HCT116 (cell line): ENCODE results near the gene IFRD1.

Experiments
- EZH2 ChIP-seq: fragments of 200-600 bp; sonication (generic); IDR thresholded peaks from 2 replicates; pipeline ENCODE4 v1.6.1; 2017; ENCODE audit warnings: antibody characterized with exemption, mixed run types
- POLR2AphosphoS5 ChIP-seq: IDR thresholded peaks from 2 replicates; pipeline ENCODE4 v1.6.1; 2011; ENCODE audit warnings: mild to moderate bottlenecking, low read depth, low read length, moderate library complexity
- SRF ChIP-seq: IDR thresholded peaks from 2 replicates; pipeline ENCODE4 v1.6.1; 2012; ENCODE audit warnings: low read depth
- TCF7L2 ChIP-seq: IDR thresholded peaks from 2 replicates; pipeline ENCODE4 v1.7.0; 2011; ENCODE audit warnings: borderline replicate concordance, inconsistent platforms; ENCODE audit not compliant: insufficient read depth, insufficient read length; ENCODE audit errors: extremely low read depth
- YY1 ChIP-seq: IDR thresholded peaks from 2 replicates; pipeline ENCODE4 v1.6.1; 2011; ENCODE audit warnings: low read length, low read depth, moderate library complexity, mild to moderate bottlenecking; ENCODE audit not compliant: insufficient replicate concordance; ENCODE audit errors: extremely low read depth
- ZNF274 ChIP-seq: fragments of 200-500 bp; sonication (Bioruptor generic); IDR thresholded peaks from 2 replicates; pipeline ENCODE4 v1.6.1; 2014; ENCODE audit warnings: mild to moderate bottlenecking, low read depth, low read length, inconsistent platforms
- TF ChIP-seq, protein P1 (sequence below), 3 experiments: fragments of 200-600 bp in 1 of 3; sonication (generic) in 1 of 3; IDR thresholded peaks in 2 of 3; conservative IDR thresholded peaks in 1 of 3; 2 replicates each; pipeline ENCODE4 v1.5.1; 2012 to 2017; ENCODE audit warnings: low read depth in 2 of 3, low read length in 2 of 3, antibody characterized with exemption in 1 of 3, borderline replicate concordance in 1 of 3, control low read depth in 1 of 3, mild to moderate bottlenecking in 1 of 3, mixed read lengths in 1 of 3, mixed run types in 1 of 3, moderate library complexity in 1 of 3; ENCODE audit not compliant: insufficient read depth in 1 of 3
- TF ChIP-seq, protein P2 (sequence below): IDR thresholded peaks from 2 replicates; pipeline ENCODE4 v1.6.1; 2012; ENCODE audit warnings: low read depth
- TF ChIP-seq, protein P3 (sequence below): IDR thresholded peaks from 2 replicates; pipeline ENCODE4 v1.6.1; 2012

DNA sequence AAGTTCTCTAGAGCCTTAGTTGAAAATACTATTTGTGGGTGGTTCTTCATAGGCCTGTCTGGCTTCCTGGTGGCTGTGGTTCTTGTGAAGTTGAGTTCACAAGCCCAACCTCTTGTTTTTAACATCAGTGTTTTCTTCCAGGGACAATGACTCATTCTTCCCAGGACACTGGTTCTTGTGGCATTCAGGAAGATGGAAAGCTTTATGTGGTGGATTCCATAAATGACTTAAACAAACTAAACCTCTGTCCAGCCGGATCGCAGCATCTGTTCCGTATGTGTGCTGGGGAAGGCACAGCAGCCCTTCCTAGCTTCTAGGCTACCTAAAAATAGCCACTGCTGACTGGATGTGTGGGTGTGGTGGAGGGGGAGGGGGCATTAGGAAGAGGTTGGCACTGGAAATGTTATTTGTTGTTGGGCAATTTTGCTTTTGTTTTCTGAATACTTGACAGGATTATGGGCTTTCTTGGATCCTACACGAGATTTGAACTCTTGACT lies 34.5 kb downstream of the IFRD1 start:
- TF ChIP-seq, protein P1, sequence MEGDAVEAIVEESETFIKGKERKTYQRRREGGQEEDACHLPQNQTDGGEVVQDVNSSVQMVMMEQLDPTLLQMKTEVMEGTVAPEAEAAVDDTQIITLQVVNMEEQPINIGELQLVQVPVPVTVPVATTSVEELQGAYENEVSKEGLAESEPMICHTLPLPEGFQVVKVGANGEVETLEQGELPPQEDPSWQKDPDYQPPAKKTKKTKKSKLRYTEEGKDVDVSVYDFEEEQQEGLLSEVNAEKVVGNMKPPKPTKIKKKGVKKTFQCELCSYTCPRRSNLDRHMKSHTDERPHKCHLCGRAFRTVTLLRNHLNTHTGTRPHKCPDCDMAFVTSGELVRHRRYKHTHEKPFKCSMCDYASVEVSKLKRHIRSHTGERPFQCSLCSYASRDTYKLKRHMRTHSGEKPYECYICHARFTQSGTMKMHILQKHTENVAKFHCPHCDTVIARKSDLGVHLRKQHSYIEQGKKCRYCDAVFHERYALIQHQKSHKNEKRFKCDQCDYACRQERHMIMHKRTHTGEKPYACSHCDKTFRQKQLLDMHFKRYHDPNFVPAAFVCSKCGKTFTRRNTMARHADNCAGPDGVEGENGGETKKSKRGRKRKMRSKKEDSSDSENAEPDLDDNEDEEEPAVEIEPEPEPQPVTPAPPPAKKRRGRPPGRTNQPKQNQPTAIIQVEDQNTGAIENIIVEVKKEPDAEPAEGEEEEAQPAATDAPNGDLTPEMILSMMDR (IDR thresholded peaks at IDR 0.05 in 2 of 3, conservative IDR thresholded peaks at IDR 0.05 in 1 of 3; ENCODE audit: borderline replicate concordance in 1 of 3, insufficient read depth in 1 of 3, low read depth in 2 of 3, low read length in 2 of 3): no peak
- TF ChIP-seq, protein P2, sequence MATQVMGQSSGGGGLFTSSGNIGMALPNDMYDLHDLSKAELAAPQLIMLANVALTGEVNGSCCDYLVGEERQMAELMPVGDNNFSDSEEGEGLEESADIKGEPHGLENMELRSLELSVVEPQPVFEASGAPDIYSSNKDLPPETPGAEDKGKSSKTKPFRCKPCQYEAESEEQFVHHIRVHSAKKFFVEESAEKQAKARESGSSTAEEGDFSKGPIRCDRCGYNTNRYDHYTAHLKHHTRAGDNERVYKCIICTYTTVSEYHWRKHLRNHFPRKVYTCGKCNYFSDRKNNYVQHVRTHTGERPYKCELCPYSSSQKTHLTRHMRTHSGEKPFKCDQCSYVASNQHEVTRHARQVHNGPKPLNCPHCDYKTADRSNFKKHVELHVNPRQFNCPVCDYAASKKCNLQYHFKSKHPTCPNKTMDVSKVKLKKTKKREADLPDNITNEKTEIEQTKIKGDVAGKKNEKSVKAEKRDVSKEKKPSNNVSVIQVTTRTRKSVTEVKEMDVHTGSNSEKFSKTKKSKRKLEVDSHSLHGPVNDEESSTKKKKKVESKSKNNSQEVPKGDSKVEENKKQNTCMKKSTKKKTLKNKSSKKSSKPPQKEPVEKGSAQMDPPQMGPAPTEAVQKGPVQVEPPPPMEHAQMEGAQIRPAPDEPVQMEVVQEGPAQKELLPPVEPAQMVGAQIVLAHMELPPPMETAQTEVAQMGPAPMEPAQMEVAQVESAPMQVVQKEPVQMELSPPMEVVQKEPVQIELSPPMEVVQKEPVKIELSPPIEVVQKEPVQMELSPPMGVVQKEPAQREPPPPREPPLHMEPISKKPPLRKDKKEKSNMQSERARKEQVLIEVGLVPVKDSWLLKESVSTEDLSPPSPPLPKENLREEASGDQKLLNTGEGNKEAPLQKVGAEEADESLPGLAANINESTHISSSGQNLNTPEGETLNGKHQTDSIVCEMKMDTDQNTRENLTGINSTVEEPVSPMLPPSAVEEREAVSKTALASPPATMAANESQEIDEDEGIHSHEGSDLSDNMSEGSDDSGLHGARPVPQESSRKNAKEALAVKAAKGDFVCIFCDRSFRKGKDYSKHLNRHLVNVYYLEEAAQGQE: no peak
- TF ChIP-seq TCF7L2: peak; percentile 46
- TF ChIP-seq, protein P3, sequence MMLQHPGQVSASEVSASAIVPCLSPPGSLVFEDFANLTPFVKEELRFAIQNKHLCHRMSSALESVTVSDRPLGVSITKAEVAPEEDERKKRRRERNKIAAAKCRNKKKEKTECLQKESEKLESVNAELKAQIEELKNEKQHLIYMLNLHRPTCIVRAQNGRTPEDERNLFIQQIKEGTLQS: no peak
- TF ChIP-seq POLR2AphosphoS5: peak; percentile 39; the same call in 1 of the 2 replicates
- no peak for TF ChIP-seq EZH2
- peak; percentile 18 for TF ChIP-seq YY1
- TF ChIP-seq SRF: no peak
- no peak for TF ChIP-seq ZNF274
